Uterus (tissue), 2 donors: ENCODE measurements around the gene IFNW1.

Experiments
- POLR2A ChIP-seq, 2 donors: fragments of 450-650 bp; IDR thresholded peaks; one replicate each; pipeline ENCODE4 v1.6.1; 2016; ENCODE audit warnings: antibody characterized with exemption in 2 of 2, mild to moderate bottlenecking in 1 of 2, moderate library complexity in 1 of 2
- TF ChIP-seq, protein P1 (sequence below), 4 experiments: fragments of 200-600 bp in 2 of 4; fragments of 450-650 bp in 2 of 4; sonication (generic) in 2 of 4; IDR thresholded peaks; one replicate each; pipeline ENCODE4 v1.5.1; 2016 to 2019; ENCODE audit warnings: antibody characterized with exemption in 4 of 4, mild to moderate bottlenecking in 2 of 4, moderate library complexity in 1 of 4

GRCh38 chr9:21135736-21136135 lies 5.9 kb downstream of the IFNW1 start:
- TF ChIP-seq, protein P1, sequence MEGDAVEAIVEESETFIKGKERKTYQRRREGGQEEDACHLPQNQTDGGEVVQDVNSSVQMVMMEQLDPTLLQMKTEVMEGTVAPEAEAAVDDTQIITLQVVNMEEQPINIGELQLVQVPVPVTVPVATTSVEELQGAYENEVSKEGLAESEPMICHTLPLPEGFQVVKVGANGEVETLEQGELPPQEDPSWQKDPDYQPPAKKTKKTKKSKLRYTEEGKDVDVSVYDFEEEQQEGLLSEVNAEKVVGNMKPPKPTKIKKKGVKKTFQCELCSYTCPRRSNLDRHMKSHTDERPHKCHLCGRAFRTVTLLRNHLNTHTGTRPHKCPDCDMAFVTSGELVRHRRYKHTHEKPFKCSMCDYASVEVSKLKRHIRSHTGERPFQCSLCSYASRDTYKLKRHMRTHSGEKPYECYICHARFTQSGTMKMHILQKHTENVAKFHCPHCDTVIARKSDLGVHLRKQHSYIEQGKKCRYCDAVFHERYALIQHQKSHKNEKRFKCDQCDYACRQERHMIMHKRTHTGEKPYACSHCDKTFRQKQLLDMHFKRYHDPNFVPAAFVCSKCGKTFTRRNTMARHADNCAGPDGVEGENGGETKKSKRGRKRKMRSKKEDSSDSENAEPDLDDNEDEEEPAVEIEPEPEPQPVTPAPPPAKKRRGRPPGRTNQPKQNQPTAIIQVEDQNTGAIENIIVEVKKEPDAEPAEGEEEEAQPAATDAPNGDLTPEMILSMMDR (IDR thresholded peaks at IDR 0.05), result no peak
- no peak for TF ChIP-seq POLR2A (IDR thresholded peaks at IDR 0.05)
